ENCODE measurements around the gene SRRM5. TPM values are rescaled to one million over a fixed set of nuclear protein-coding genes. Genes with fewer than 3 reads are reported as not detected.

Gene SRRM5
- total and polyA plus RNA-seq, 2 of the 13 experiments (the other 11 are each of a cell fraction or from before 2014, with no cell fraction given) = 0.11 to 0.16 TPM

DNA sequence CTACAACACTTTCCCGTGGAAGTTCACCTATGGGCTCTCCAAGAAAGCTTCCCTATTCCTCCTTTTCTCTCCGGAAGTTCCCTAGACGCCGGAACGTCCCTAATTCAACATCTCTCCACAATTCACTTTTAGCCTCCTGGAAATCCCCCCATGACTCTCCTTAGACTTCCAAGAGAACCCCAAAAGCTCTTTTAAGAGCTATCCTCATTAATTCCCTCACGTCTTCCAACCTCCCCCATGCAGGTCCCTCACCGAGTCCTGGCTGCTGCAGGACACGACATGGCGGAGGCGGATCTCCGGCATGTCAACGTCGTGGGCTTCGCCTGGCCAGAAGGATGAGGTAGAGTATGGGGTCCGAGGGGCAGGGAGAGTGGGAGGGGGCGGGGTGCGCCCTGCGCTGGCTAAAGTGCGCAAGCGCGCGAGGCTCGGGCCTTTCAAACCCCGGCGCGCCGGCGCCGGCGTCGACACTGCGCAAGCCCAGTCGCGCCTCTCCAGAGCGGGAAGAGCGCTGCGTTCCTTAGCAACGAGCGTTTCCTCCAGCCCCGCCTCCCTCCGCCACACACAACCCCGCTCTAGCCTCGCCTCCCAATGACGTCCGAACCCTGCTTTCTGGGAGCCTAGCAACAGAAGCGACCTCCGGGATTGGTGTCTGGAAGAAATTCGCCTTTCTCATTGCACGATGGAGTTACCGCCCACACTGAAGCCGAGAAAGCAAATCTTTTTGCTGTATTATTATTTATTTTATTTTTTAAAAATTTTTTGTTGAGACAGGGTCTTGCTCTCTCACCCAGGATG, 36.5 kb upstream of the SRRM5 start, which contains the start of the genes PINLYP and XRCC1 (continued):
- TF ChIP-seq, protein P1, sequence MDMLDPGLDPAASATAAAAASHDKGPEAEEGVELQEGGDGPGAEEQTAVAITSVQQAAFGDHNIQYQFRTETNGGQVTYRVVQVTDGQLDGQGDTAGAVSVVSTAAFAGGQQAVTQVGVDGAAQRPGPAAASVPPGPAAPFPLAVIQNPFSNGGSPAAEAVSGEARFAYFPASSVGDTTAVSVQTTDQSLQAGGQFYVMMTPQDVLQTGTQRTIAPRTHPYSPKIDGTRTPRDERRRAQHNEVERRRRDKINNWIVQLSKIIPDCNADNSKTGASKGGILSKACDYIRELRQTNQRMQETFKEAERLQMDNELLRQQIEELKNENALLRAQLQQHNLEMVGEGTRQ (IDR thresholded peaks at IDR 0.05; ENCODE audit: low read depth, low read length) = no peak
- TF ChIP-seq, protein P1 (CRISPR knock-in tag; IDR thresholded peaks at IDR 0.05; ENCODE audit: borderline replicate concordance) = no peak
- peak; percentile 88 for TF ChIP-seq TFDP1 (CRISPR knock-in tag; IDR thresholded peaks at IDR 0.05; ENCODE audit: borderline replicate concordance)
- no peak for TF ChIP-seq ZNF850 (CRISPR knock-in tag; conservative IDR thresholded peaks at IDR 0.05)
- TF ChIP-seq, protein P2, sequence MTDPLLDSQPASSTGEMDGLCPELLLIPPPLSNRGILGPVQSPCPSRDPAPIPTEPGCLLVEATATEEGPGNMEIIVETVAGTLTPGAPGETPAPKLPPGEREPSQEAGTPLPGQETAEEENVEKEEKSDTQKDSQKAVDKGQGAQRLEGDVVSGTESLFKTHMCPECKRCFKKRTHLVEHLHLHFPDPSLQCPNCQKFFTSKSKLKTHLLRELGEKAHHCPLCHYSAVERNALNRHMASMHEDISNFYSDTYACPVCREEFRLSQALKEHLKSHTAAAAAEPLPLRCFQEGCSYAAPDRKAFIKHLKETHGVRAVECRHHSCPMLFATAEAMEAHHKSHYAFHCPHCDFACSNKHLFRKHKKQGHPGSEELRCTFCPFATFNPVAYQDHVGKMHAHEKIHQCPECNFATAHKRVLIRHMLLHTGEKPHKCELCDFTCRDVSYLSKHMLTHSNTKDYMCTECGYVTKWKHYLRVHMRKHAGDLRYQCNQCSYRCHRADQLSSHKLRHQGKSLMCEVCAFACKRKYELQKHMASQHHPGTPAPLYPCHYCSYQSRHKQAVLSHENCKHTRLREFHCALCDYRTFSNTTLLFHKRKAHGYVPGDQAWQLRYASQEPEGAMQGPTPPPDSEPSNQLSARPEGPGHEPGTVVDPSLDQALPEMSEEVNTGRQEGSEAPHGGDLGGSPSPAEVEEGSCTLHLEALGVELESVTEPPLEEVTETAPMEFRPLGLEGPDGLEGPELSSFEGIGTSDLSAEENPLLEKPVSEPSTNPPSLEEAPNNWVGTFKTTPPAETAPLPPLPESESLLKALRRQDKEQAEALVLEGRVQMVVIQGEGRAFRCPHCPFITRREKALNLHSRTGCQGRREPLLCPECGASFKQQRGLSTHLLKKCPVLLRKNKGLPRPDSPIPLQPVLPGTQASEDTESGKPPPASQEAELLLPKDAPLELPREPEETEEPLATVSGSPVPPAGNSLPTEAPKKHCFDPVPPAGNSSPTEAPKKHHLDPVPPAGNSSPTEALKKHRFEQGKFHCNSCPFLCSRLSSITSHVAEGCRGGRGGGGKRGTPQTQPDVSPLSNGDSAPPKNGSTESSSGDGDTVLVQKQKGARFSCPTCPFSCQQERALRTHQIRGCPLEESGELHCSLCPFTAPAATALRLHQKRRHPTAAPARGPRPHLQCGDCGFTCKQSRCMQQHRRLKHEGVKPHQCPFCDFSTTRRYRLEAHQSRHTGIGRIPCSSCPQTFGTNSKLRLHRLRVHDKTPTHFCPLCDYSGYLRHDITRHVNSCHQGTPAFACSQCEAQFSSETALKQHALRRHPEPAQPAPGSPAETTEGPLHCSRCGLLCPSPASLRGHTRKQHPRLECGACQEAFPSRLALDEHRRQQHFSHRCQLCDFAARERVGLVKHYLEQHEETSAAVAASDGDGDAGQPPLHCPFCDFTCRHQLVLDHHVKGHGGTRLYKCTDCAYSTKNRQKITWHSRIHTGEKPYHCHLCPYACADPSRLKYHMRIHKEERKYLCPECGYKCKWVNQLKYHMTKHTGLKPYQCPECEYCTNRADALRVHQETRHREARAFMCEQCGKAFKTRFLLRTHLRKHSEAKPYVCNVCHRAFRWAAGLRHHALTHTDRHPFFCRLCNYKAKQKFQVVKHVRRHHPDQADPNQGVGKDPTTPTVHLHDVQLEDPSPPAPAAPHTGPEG (CRISPR knock-in tag; IDR thresholded peaks at IDR 0.05) = 0 out of 2 replicates have a peak, but pooled peaks have one; percentile 62
- TF ChIP-seq, protein P3, sequence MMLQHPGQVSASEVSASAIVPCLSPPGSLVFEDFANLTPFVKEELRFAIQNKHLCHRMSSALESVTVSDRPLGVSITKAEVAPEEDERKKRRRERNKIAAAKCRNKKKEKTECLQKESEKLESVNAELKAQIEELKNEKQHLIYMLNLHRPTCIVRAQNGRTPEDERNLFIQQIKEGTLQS (CRISPR knock-in tag; IDR thresholded peaks at IDR 0.05) = no peak
- TF ChIP-seq RARG (CRISPR knock-in tag; IDR thresholded peaks at IDR 0.05; ENCODE audit: low read depth) = no peak

Measured in HepG2 (cell line).